H1 (cell line): Measurements from ENCODE around the gene CXCR5. TPM values are rescaled to one million over a fixed set of nuclear protein-coding genes. Genes with fewer than 3 reads are reported as not detected.

Source experiments
- RXRA ChIP-seq: IDR thresholded peaks from 2 replicates; pipeline ENCODE4 v1.6.1; 2011; ENCODE audit warnings: low read depth, mild to moderate bottlenecking, low read length, moderate library complexity; ENCODE audit not compliant: insufficient read depth
- polyA plus RNA-seq, 7 experiments: library from polyadenylated mRNA; depleted of rRNA in 3 of 7; stranded (reverse) in 5 of 7; unstranded in 2 of 7; fragments of >200 nt in 5 of 7; fragments of 200-250 nt in 2 of 7; gene quantifications; 1 replicate in 5 of 7; 2 replicates in 1 of 7; 4 replicates in 1 of 7; pipeline versions ENCODE4 v1.2.1 to v1.2.3, GENCODE V29; 2011 to 2013; ENCODE audit warnings: missing spikeins in 2 of 7, mixed read lengths in 2 of 7
- total RNA-seq: library from RNA; stranded (reverse); fragmentation: NEBNext Ultra II Directional; extraction: Animal tissue kit (Norgen Biotek cat#: 25700); gene quantifications from 2 replicates; pipeline ENCODE4 v1.2.1, GENCODE V29; 2021

The CXCR5 gene
- total and polyA plus RNA-seq, 2 of the 8 experiments (the other 6 are each of a cell fraction or from before 2014, with no cell fraction given): not detected

GRCh38 chr11:118923721-118924587 lies 40.3 kb downstream of the CXCR5 start (continued):
- no peak for TF ChIP-seq RXRA
